Measurements from ENCODE around the gene JHY.

The JHY gene

GRCh38 chr11:122888162-122888561, 5.6 kb downstream of the JHY start:
- DNase-seq (ENCODE audit: low read depth), result no peak
- no peak overlapping the region for H3K4me3 ChIP-seq (ENCODE audit: low read length)
- TF ChIP-seq CTCF (conservative IDR thresholded peaks at IDR 0.05; ENCODE audit: low read depth, low read length), result no peak

DNA sequence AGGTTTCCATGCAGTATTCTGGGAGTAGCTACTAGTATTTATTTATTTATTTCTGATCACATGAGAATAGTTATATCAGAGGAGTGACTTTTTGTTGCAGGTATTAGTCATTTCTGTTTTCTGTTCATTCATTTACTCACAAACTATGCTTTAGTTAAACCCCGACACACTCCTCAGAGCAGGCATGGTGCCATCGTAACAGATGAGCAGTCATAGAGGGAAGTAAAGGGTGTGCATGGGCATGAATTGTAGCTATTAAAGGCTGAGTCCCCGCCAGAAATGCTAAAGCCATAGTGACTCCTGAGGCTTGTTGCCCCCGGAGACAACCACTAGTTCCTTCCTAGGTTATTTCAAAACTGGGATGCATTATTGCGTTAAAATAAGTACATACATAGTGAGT, 10.6 kb downstream of the JHY start:
- no peak for TF ChIP-seq CTCF (conservative IDR thresholded peaks at IDR 0.05; ENCODE audit: low read depth, low read length)
- no peak for DNase-seq (ENCODE audit: low read depth)
- no peak overlapping the region for H3K4me3 ChIP-seq (ENCODE audit: low read length)

DNA sequence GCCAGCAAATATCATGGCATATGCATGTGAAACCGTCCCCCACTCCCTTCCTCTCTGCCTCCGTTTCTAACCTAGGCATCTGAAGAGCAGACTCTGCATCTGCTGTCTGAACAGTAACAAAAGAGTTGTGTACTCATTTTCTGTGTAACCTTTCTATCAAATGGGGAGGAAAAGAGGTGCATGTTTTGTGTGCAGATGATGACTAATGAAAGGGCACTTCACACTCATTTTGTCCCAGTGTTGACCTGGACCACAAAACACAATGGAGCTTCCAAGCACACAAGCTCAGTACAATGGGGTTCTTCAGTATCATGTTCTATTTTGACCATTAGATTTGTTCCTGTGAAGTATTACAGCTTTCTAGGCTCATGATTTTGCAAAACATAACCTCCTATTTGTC, 13.0 kb downstream of the JHY start:
- H3K4me3 ChIP-seq (ENCODE audit: low read length), result no peak overlapping the region
- no peak for TF ChIP-seq CTCF (conservative IDR thresholded peaks at IDR 0.05; ENCODE audit: low read depth, low read length)
- DNase-seq (ENCODE audit: low read depth), result no peak

DNA sequence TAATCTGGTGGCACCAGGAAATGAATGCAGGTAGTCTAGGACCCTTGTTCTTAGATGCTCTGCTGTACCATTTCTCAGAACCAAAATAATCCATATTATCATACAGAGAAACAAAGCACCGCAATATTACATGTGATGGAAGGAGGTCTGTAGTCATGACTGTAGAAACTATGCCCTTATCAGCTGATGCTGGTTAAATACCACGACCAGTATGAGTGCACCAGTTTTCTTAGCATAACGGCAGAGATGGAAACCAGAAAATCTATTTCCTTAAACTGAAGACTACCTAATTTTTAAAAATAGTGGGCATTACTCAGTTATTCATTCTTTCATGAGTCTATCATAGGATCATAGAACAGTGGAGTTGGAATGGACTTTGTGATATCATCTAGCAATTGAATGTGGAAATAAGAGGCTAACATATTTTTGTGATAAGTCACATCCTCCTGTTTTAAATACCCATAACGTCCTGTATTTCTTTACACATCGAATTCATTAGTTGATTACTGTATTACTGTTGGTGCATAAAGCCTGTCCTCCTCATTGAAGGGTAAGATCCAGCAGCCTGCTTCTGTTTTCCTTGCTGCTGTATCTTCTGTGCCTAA, 15.1 kb downstream of the JHY start:
- DNase-seq (ENCODE audit: low read depth), result peak; percentile 53

GRCh38 chr11:122898799-122899198, 16.2 kb downstream of the JHY start:
- no peak for DNase-seq (ENCODE audit: low read depth)
- TF ChIP-seq CTCF (conservative IDR thresholded peaks at IDR 0.05; ENCODE audit: low read depth, low read length), result no peak
- no peak overlapping the region for H3K4me3 ChIP-seq (ENCODE audit: low read length)

More for the DNA sequence above, 15.1 kb downstream of the JHY start:
- no peak overlapping the region for H3K4me3 ChIP-seq (ENCODE audit: low read length)
- TF ChIP-seq CTCF (conservative IDR thresholded peaks at IDR 0.05; ENCODE audit: low read depth, low read length), result no peak

- no peak for DNase-seq (ENCODE audit: low read depth)
- H3K4me3 ChIP-seq (ENCODE audit: low read length), result no peak overlapping the region
- no peak for TF ChIP-seq CTCF (conservative IDR thresholded peaks at IDR 0.05; ENCODE audit: low read depth, low read length)
These were observed 18.1 kb downstream of the JHY start for GRCh38 chr11:122900587-122901202.

DNA sequence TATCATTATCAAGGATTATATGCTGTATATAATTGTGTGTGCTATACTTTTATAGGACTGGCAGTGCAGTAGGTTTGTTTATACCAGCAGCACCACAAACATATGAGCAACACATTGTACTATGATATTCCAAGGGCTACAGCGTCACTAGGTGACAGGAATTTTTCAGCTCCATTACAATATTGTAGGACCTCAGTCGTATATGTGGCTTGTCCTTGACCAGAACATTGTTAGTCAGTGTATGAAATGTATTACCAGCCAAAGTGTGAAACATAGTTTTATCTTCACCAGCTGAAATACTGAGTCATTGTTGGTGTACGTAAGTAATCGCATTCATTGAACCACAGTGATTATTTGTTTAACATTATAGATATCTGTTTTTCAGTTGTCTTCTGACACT, 20.4 kb downstream of the JHY start:
- no peak for DNase-seq (ENCODE audit: low read depth)
- no peak for TF ChIP-seq CTCF (conservative IDR thresholded peaks at IDR 0.05; ENCODE audit: low read depth, low read length)
- H3K4me3 ChIP-seq (ENCODE audit: low read length), result no peak overlapping the region
